Measurements from ENCODE around the gene PMS2. TPM values are rescaled to one million over a fixed set of nuclear protein-coding genes. Genes with fewer than 3 reads are reported as not detected.
"Not testable (repeated sequence)": the region's sequence is repeated elsewhere in the genome, so short reads cannot be mapped to it uniquely, and the experiment has no call there.

Gene PMS2
- total RNA-seq, 1 donor from 2014 or later = 22.6 TPM

DNA sequence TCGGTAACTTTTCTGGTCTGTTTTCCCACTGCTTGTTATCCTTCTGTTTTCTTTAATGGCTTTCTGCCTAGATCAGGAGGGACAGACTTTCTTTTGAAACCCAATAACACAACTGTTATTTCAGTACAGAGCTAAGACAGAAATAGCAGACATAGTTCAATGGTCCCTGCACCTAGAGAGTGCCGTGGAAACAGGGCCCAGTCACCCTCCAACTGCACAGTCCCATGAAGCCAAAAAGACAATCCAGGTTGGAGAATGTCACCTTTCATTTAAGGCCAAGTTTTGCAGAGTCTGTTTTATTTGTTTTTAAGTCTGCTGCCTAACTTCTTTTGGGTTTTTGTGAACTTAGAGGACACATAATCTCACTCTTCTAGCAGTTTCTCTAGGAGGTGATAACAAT lies 2.7 kb upstream of the PMS2 start:
- H3K4me3 ChIP-seq (ENCODE audit: low read depth, low read length) = no peak overlapping the region
- TF ChIP-seq, protein P1, sequence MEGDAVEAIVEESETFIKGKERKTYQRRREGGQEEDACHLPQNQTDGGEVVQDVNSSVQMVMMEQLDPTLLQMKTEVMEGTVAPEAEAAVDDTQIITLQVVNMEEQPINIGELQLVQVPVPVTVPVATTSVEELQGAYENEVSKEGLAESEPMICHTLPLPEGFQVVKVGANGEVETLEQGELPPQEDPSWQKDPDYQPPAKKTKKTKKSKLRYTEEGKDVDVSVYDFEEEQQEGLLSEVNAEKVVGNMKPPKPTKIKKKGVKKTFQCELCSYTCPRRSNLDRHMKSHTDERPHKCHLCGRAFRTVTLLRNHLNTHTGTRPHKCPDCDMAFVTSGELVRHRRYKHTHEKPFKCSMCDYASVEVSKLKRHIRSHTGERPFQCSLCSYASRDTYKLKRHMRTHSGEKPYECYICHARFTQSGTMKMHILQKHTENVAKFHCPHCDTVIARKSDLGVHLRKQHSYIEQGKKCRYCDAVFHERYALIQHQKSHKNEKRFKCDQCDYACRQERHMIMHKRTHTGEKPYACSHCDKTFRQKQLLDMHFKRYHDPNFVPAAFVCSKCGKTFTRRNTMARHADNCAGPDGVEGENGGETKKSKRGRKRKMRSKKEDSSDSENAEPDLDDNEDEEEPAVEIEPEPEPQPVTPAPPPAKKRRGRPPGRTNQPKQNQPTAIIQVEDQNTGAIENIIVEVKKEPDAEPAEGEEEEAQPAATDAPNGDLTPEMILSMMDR (IDR thresholded peaks at IDR 0.05; ENCODE audit: insufficient read depth, low read length, poor library complexity, severe bottlenecking) = no peak
- no peak for DNase-seq (ENCODE audit: low read depth)
- no peaks in the 10 kb centered on the region for H3K36me3 ChIP-seq (ENCODE audit: control insufficient read depth, insufficient read depth, low read length)
- H3K27me3 ChIP-seq (ENCODE audit: control insufficient read depth, insufficient read depth, low read length) = no peaks in the 10 kb centered on the region

DNA sequence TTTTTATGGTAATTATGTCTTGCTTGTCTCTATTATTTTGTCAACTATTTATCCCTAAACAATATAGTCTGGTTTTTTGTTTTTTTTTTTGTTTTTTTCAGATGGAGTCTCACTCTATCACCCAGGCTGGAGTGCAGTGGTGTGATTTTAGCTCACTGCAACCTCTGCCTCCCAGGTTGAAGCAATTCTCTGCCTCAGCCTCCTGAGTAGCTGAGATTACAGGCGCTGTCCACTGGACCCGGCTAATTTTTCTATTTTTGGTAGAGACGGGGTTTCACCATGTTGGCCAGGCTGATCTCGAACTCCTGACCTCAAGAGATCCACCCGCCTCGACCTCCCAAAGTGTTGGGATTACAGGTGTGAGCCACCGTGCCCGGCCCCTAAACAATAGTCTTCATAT lies 1.5 kb upstream of the PMS2 start:
- H3K4me3 ChIP-seq (ENCODE audit: low read depth, low read length) = peak overlapping the region; percentile 62
- not testable (repeated sequence) for H3K36me3 ChIP-seq (ENCODE audit: control insufficient read depth, insufficient read depth, low read length); DNase-seq (ENCODE audit: low read depth); H3K27me3 ChIP-seq (ENCODE audit: control insufficient read depth, insufficient read depth, low read length)

DNA sequence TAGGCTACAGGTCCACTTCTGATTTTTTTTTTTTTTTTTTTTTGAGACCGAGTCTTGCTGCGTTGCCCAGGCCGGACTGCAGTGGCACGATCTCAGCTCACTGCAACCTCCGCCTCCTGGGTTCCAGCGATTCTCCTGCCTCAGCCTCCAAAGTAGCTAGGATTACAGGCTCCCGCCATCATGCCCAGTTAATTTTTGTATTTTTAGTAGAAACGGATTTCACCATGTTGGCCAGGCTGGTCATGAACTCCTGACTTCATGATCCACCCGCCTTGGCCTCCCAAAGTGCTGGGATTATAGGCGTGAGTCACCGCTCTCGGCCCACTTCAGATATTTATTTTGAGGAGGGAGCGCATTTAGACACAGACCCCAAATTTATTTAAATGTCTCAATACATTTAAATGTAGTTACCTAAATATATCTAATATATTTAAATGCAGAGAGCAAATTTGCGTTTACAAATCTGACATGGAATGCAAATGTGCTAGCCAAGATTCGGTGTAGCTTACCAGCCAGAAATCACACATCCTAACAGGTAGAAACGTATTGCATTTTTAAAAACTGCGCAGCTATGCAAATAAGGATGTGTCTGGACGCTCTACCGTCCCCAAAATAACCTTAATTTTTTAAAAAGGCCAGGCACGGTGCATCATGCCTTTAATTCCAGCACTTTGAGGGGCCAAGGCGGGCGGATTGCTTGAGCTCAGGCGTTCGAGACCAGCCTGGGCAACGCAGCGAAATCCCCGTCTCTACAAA lies 836 bp downstream of the PMS2 start:
- not testable (repeated sequence) for DNase-seq (ENCODE audit: low read depth); H3K36me3 ChIP-seq (ENCODE audit: control insufficient read depth, insufficient read depth, low read length); H3K27me3 ChIP-seq (ENCODE audit: control insufficient read depth, insufficient read depth, low read length)
- H3K4me3 ChIP-seq (ENCODE audit: low read depth, low read length) = peak overlapping the region; percentile 72

DNA sequence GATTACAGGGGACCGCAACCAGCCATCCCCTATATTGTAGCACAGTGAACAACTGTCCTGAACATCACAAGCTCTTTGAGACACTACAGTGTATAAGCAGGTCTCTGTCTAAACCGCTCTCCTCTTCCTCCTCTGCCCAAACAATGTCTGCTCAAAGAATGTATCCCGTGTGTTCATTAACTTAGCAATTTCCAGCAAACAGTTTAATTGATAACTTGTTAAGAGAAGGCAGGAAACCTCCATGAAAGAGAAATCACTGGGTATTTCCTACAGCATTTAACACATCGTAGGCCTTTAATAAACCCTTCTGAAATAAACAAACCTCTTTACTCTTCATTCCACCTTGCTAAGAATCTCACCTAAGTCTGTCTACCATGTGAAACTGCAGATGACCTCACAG lies 1.5 kb downstream of the PMS2 start:
- TF ChIP-seq, protein P1 (IDR thresholded peaks at IDR 0.05; ENCODE audit: insufficient read depth, low read length, poor library complexity, severe bottlenecking) = no peak
- Histone ChIP-seq H3K36me3 (ENCODE audit: control insufficient read depth, insufficient read depth, low read length) (no peaks in the 10 kb centered on the region), H3K27me3 (ENCODE audit: control insufficient read depth, insufficient read depth, low read length) (no peaks in the 10 kb centered on the region), H3K4me3 (ENCODE audit: low read depth, low read length) (no peak overlapping the region)
- no peak for DNase-seq (ENCODE audit: low read depth)

DNA sequence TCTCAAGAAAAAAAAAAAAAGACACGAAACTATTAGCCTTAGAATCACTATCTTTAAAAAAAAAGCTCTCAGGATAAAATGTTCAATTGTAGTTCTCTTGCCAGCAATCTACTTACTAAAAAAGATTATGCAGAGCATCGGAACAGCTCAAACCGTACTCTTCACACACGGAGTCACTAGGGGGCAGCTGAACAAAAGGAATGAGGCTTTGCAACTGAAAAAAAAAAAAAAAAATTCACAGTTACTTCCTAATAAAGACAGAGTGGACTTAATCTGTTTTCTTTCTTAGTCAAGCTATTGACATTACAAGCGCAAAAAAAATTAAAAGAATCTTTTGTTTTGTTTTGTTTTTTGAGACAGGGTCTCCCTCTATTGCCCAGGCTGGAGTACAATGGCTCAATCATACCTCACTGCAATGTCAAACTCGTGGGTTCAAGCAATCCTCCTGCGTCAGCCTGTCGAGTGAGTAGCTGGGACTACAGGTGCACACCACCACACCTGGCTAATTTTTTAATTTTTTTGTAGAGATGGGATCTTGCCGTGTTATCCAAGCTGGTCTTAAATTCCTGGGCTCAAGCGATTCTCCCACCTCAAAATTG lies 11.5 kb downstream of the PMS2 start:
- Histone ChIP-seq H3K36me3 (ENCODE audit: control insufficient read depth, insufficient read depth, low read length) (no peaks in the 10 kb centered on the region), H3K4me3 (ENCODE audit: low read depth, low read length) (no peak overlapping the region), H3K27me3 (ENCODE audit: control insufficient read depth, insufficient read depth, low read length) (no peaks in the 10 kb centered on the region)
- no peak for DNase-seq (ENCODE audit: low read depth)
- TF ChIP-seq, protein P1 (IDR thresholded peaks at IDR 0.05; ENCODE audit: insufficient read depth, low read length, poor library complexity, severe bottlenecking) = peak; percentile 54

DNA sequence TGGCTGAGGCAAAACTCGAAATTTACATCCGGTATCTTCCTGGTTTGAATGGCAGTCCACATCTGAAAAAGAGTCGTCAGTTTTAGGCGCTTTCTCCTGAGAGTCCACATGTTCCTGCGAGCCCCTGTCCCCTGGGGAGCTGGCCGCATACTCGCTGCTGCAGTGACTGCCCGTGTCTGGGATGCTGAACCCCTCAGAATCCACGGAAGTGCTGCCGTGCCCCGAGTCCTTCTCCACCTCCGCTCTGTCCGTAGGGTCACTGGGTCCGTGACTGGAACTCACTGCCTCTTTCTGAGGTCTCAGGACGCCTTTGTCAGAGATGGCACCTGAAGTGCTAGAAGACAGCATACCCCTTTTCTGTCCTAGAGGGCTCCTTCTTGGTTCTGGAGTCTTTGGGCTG lies 21.8 kb downstream of the PMS2 start:
- DNase-seq (ENCODE audit: low read depth); H3K27me3 ChIP-seq (ENCODE audit: control insufficient read depth, insufficient read depth, low read length); H3K4me3 ChIP-seq (ENCODE audit: low read depth, low read length); H3K36me3 ChIP-seq (ENCODE audit: control insufficient read depth, insufficient read depth, low read length): not testable (repeated sequence)

GRCh38 chr7:5979680-5980314 lies 29.1 kb downstream of the PMS2 start:
- not testable (repeated sequence) for H3K27me3 ChIP-seq (ENCODE audit: control insufficient read depth, insufficient read depth, low read length); DNase-seq (ENCODE audit: low read depth); H3K36me3 ChIP-seq (ENCODE audit: control insufficient read depth, insufficient read depth, low read length); H3K4me3 ChIP-seq (ENCODE audit: low read depth, low read length)

GRCh38 chr7:5973580-5973979 lies 35.3 kb downstream of the PMS2 start:
- not testable (repeated sequence) for H3K4me3 ChIP-seq (ENCODE audit: low read depth, low read length); H3K27me3 ChIP-seq (ENCODE audit: control insufficient read depth, insufficient read depth, low read length); H3K36me3 ChIP-seq (ENCODE audit: control insufficient read depth, insufficient read depth, low read length); DNase-seq (ENCODE audit: low read depth)

GRCh38 chr7:5970347-5970911 lies 38.4 kb downstream of the PMS2 start, which contains the start of gene RSPH10B:
Gene RSPH10B (minus strand): TSS chr7:5970689. CDS start chr7:5967116, 3,573 bp downstream.
- peak within 1 kb of the TSS; percentile 24 for H3K4me3 ChIP-seq (ENCODE audit: low read depth, low read length)
- not testable (repeated sequence) for H3K36me3 ChIP-seq (ENCODE audit: control insufficient read depth, insufficient read depth, low read length); H3K27me3 ChIP-seq (ENCODE audit: control insufficient read depth, insufficient read depth, low read length); DNase-seq (ENCODE audit: low read depth)

GRCh38 chr7:5963810-5964209 lies 45.0 kb downstream of the PMS2 start:
- H3K36me3 ChIP-seq (ENCODE audit: control insufficient read depth, insufficient read depth, low read length); DNase-seq (ENCODE audit: low read depth); H3K27me3 ChIP-seq (ENCODE audit: control insufficient read depth, insufficient read depth, low read length); H3K4me3 ChIP-seq (ENCODE audit: low read depth, low read length): not testable (repeated sequence)

- H3K27me3 ChIP-seq (ENCODE audit: control insufficient read depth, insufficient read depth, low read length); H3K36me3 ChIP-seq (ENCODE audit: control insufficient read depth, insufficient read depth, low read length); H3K4me3 ChIP-seq (ENCODE audit: low read depth, low read length); DNase-seq (ENCODE audit: low read depth): not testable (repeated sequence)
Measured at GRCh38 chr7:5963205-5963604, 45.6 kb downstream of the PMS2 start.
